Measurements from ENCODE around the gene TUBB6.

The TUBB6 gene

GRCh38 chr18:12366379-12366778, 58.3 kb downstream of the TUBB6 start:
- H3K36me3 ChIP-seq (ENCODE audit: insufficient read depth, low read length): peaks cover 91% of the 10 kb centered on the region
- no peaks in the 10 kb centered on the region for H3F3A ChIP-seq (ENCODE audit: insufficient read depth, low read length)
- no peak overlapping the region for H3K9ac ChIP-seq (ENCODE audit: low read length)
- H3K4me2 ChIP-seq (ENCODE audit: low read length): no peak overlapping the region
- no peaks in the 10 kb centered on the region for H3K9me2 ChIP-seq (ENCODE audit: low read depth, low read length)
- TF ChIP-seq EZH2 (IDR thresholded peaks at IDR 0.05; ENCODE audit: borderline replicate concordance, low read length): no peak
- TF ChIP-seq CTCF (IDR thresholded peaks at IDR 0.05; ENCODE audit: low read length): no peak
- H2AFZ ChIP-seq (ENCODE audit: low read length): no peak overlapping the region
- H3K4me1 ChIP-seq (ENCODE audit: insufficient read depth, low read length, severe bottlenecking): peaks cover 10% of the 10 kb centered on the region
- H3K27ac ChIP-seq (ENCODE audit: low read depth, low read length, poor library complexity, severe bottlenecking): no peak overlapping the region
- peaks cover 15% of the 10 kb centered on the region for H3K79me2 ChIP-seq (ENCODE audit: insufficient read depth, low read length)
- no peaks in the 10 kb centered on the region for H3K9me3 ChIP-seq (ENCODE audit: low read length)
- H3K27me3 ChIP-seq (ENCODE audit: insufficient read depth, low read length): no peaks in the 10 kb centered on the region
- H3K4me3 ChIP-seq (ENCODE audit: low read depth, low read length, poor library complexity, severe bottlenecking): no peak overlapping the region
- no peaks in the 10 kb centered on the region for H4K20me1 ChIP-seq (ENCODE audit: insufficient read depth, low read length)

- no peaks in the 10 kb centered on the region for H3K9me3 ChIP-seq (ENCODE audit: low read length)
- H3F3A ChIP-seq (ENCODE audit: insufficient read depth, low read length): no peaks in the 10 kb centered on the region
- H3K9ac ChIP-seq (ENCODE audit: low read length): no peak overlapping the region
- no peaks in the 10 kb centered on the region for H4K20me1 ChIP-seq (ENCODE audit: insufficient read depth, low read length)
- H3K4me2 ChIP-seq (ENCODE audit: low read length): no peak overlapping the region
- peaks cover 19% of the 10 kb centered on the region for H3K79me2 ChIP-seq (ENCODE audit: insufficient read depth, low read length)
- no peak overlapping the region for H3K4me3 ChIP-seq (ENCODE audit: low read depth, low read length, poor library complexity, severe bottlenecking)
- H3K27me3 ChIP-seq (ENCODE audit: insufficient read depth, low read length): no peaks in the 10 kb centered on the region
- no peak overlapping the region for H3K27ac ChIP-seq (ENCODE audit: low read depth, low read length, poor library complexity, severe bottlenecking)
- H3K4me1 ChIP-seq (ENCODE audit: insufficient read depth, low read length, severe bottlenecking): peaks cover 6% of the 10 kb centered on the region
- no peak overlapping the region for H2AFZ ChIP-seq (ENCODE audit: low read length)
- H3K36me3 ChIP-seq (ENCODE audit: insufficient read depth, low read length): peaks cover 91% of the 10 kb centered on the region
- TF ChIP-seq EZH2 (IDR thresholded peaks at IDR 0.05; ENCODE audit: borderline replicate concordance, low read length) (no peak), CTCF (IDR thresholded peaks at IDR 0.05; ENCODE audit: low read length) (no peak)
- no peaks in the 10 kb centered on the region for H3K9me2 ChIP-seq (ENCODE audit: low read depth, low read length)
Measured at GRCh38 chr18:12366784-12367183, 58.7 kb downstream of the TUBB6 start.

- no peak for TF ChIP-seq EZH2 (IDR thresholded peaks at IDR 0.05; ENCODE audit: borderline replicate concordance, low read length)
- Histone ChIP-seq H3K27ac (ENCODE audit: low read depth, low read length, poor library complexity, severe bottlenecking) (no peak overlapping the region), H3K9me2 (ENCODE audit: low read depth, low read length) (no peaks in the 10 kb centered on the region), H3K4me1 (ENCODE audit: insufficient read depth, low read length, severe bottlenecking) (peaks cover 12% of the 10 kb centered on the region), H3K4me3 (ENCODE audit: low read depth, low read length, poor library complexity, severe bottlenecking) (no peak overlapping the region), H3K79me2 (ENCODE audit: insufficient read depth, low read length) (peaks cover 43% of the 10 kb centered on the region), H4K20me1 (ENCODE audit: insufficient read depth, low read length) (no peaks in the 10 kb centered on the region), H3K9me3 (ENCODE audit: low read length) (no peaks in the 10 kb centered on the region), H3K4me2 (ENCODE audit: low read length) (no peak overlapping the region), H3K27me3 (ENCODE audit: insufficient read depth, low read length) (no peaks in the 10 kb centered on the region), H3K36me3 (ENCODE audit: insufficient read depth, low read length) (peaks cover 86% of the 10 kb centered on the region), H3K9ac (ENCODE audit: low read length) (no peak overlapping the region), H3F3A (ENCODE audit: insufficient read depth, low read length) (no peaks in the 10 kb centered on the region), H2AFZ (ENCODE audit: low read length) (no peak overlapping the region)
Measured at GRCh38 chr18:12369211-12369610, 61.2 kb downstream of the TUBB6 start.

- H3K4me1 ChIP-seq (ENCODE audit: insufficient read depth, low read length, severe bottlenecking): peaks cover 28% of the 10 kb centered on the region
- H3K79me2 ChIP-seq (ENCODE audit: insufficient read depth, low read length): peaks cover 66% of the 10 kb centered on the region
- no peaks in the 10 kb centered on the region for H3K9me3 ChIP-seq (ENCODE audit: low read length)
- H3K27me3 ChIP-seq (ENCODE audit: insufficient read depth, low read length): no peaks in the 10 kb centered on the region
- no peak overlapping the region for H3K9ac ChIP-seq (ENCODE audit: low read length)
- no peak overlapping the region for H3K27ac ChIP-seq (ENCODE audit: low read depth, low read length, poor library complexity, severe bottlenecking)
- TF ChIP-seq CTCF (IDR thresholded peaks at IDR 0.05; ENCODE audit: low read length) (no peak), EZH2 (IDR thresholded peaks at IDR 0.05; ENCODE audit: borderline replicate concordance, low read length) (no peak)
- no peaks in the 10 kb centered on the region for H3F3A ChIP-seq (ENCODE audit: insufficient read depth, low read length)
- no peak overlapping the region for H2AFZ ChIP-seq (ENCODE audit: low read length)
- H3K9me2 ChIP-seq (ENCODE audit: low read depth, low read length): no peaks in the 10 kb centered on the region
- H4K20me1 ChIP-seq (ENCODE audit: insufficient read depth, low read length): no peaks in the 10 kb centered on the region
- peaks cover 73% of the 10 kb centered on the region for H3K36me3 ChIP-seq (ENCODE audit: insufficient read depth, low read length)
- no peak overlapping the region for H3K4me2 ChIP-seq (ENCODE audit: low read length)
- H3K4me3 ChIP-seq (ENCODE audit: low read depth, low read length, poor library complexity, severe bottlenecking): no peak overlapping the region
Measured at GRCh38 chr18:12371590-12371989, 63.5 kb downstream of the TUBB6 start.
